SK-N-SH (cell line): ENCODE measurements around the gene CTDP1. TPM values are rescaled to one million over a fixed set of nuclear protein-coding genes. Genes with fewer than 3 reads are reported as not detected.

ENCODE experiments used
- CTCF ChIA-PET: fragments of 300-600, 350-600 bp; formaldehyde crosslinking; extraction: SDS; loops from one replicate; lab custom pipeline; 2021; lab: Yijun Ruan, JAX
- POLR2A ChIA-PET: fragments of 350-600 bp; sonication (Branson Sonifier 250); formaldehyde crosslinking; extraction: SDS; loops from one replicate; lab custom pipeline; 2020; ENCODE audit warnings: antibody characterized with exemption, inconsistent platforms; lab: Yijun Ruan, JAX
- DNase-seq: peaks from one replicate; pipeline ENCODE4 v3.0.0; 2012
- H2AFZ ChIP-seq: fragments of 200-600 bp; sonication (generic); 2 replicates; pipeline ENCODE4 v1.8.1; 2016; ENCODE audit warnings: antibody characterized with exemption, mild to moderate bottlenecking, low read depth
- H3F3A ChIP-seq: fragments of 200-600 bp; sonication (generic); replicated peaks from 2 replicates; pipeline ENCODE3; 2016; ENCODE audit warnings: antibody characterized with exemption, mild to moderate bottlenecking; ENCODE audit not compliant: insufficient read depth
- H3K27ac ChIP-seq, 2 experiments: fragments of 200-500 bp in 1 of 2; fragments of 200-600 bp in 1 of 2; sonication (Bioruptor generic) in 1 of 2; sonication (generic), shearing (Covaris generic) in 1 of 2; 2 replicates each; pipeline versions ENCODE4 v1.5.1 to v1.6.1; 2014 to 2016; ENCODE audit warnings: low read depth in 2 of 2, inconsistent platforms in 1 of 2, low read length in 1 of 2, mild to moderate bottlenecking in 1 of 2, mixed read lengths in 1 of 2
- H3K27me3 ChIP-seq: fragments of 200-600 bp; sonication (generic), shearing (Covaris generic); 2 replicates; pipeline ENCODE4 v1.6.1; 2016; ENCODE audit warnings: mixed run types; ENCODE audit not compliant: insufficient read depth
- H3K36me3 ChIP-seq, 2 experiments: fragments of 200-500 bp in 1 of 2; fragments of 200-600 bp in 1 of 2; sonication (Bioruptor generic) in 1 of 2; sonication (generic) in 1 of 2; replicated peaks in 1 of 2; 2 replicates each; pipeline versions ENCODE3 to v1.5.1; 2014 to 2016; ENCODE audit warnings: low read length in 1 of 2, mild to moderate bottlenecking in 1 of 2; ENCODE audit not compliant: insufficient read depth in 2 of 2, control insufficient read depth in 1 of 2
- H3K4me1 ChIP-seq, 2 experiments: fragments of 200-500 bp in 1 of 2; fragments of 200-600 bp in 1 of 2; sonication (Bioruptor generic) in 1 of 2; sonication (generic), shearing (Covaris generic) in 1 of 2; 2 replicates each; pipeline versions ENCODE4 v1.5.1 to v1.6.1; 2014 to 2016; ENCODE audit warnings: low read depth in 1 of 2, low read length in 1 of 2, mixed run types in 1 of 2; ENCODE audit not compliant: insufficient read depth in 2 of 2, control insufficient read depth in 1 of 2
- H3K4me2 ChIP-seq: fragments of 200-600 bp; sonication (generic), shearing (Covaris generic); 2 replicates; pipeline ENCODE4 v1.6.1; 2017; ENCODE audit warnings: mixed run types
- H3K4me3 ChIP-seq, 2 experiments: fragments of 200-500 bp in 1 of 2; fragments of 200-600 bp in 1 of 2; sonication (Bioruptor generic) in 1 of 2; sonication (generic), shearing (Covaris generic) in 1 of 2; 2 replicates each; pipeline versions ENCODE4 v1.5.1 to v1.8.1; 2014 to 2016; ENCODE audit warnings: low read depth in 2 of 2, inconsistent platforms in 1 of 2, low read length in 1 of 2, mild to moderate bottlenecking in 1 of 2, mixed read lengths in 1 of 2, moderate library complexity in 1 of 2
- H3K79me2 ChIP-seq: fragments of 200-600 bp; sonication (generic); 2 replicates; pipeline ENCODE4 v1.8.1; 2017; ENCODE audit warnings: mild to moderate bottlenecking; ENCODE audit not compliant: insufficient read depth
- H3K9ac ChIP-seq: fragments of 200-600 bp; sonication (generic); 2 replicates; pipeline ENCODE4 v1.6.1; 2017; ENCODE audit warnings: mixed run types
- H3K9me2 ChIP-seq: fragments of 200-600 bp; sonication (generic); 2 replicates; pipeline ENCODE4 v1.6.1; 2017; ENCODE audit warnings: mixed run types
- H3K9me3 ChIP-seq: fragments of 200-600 bp; sonication (generic); 2 replicates; pipeline ENCODE4 v1.6.1; 2017; ENCODE audit warnings: mixed run types, mild to moderate bottlenecking, moderate library complexity
- H4K20me1 ChIP-seq: fragments of 200-600 bp; sonication (generic); 2 replicates; pipeline ENCODE4 v1.6.1; 2017; ENCODE audit warnings: mild to moderate bottlenecking, mixed run types; ENCODE audit not compliant: insufficient read depth
- FOSL2 ChIP-seq: IDR thresholded peaks from 2 replicates; pipeline ENCODE4 v1.4.0; 2012; ENCODE audit warnings: low read depth, mild to moderate bottlenecking, moderate library complexity, borderline replicate concordance
- FOXJ3 ChIP-seq: sonication (generic); formaldehyde crosslinking; IDR thresholded peaks from 2 replicates; pipeline ENCODE4 v1.5.1; 2020; ENCODE audit warnings: mild to moderate bottlenecking, missing genetic modification reagents
- GABPA ChIP-seq: IDR thresholded peaks from 2 replicates; pipeline ENCODE4 v1.4.0; 2012; ENCODE audit warnings: low read depth, mild to moderate bottlenecking
- GATA2 ChIP-seq: sonication (generic); formaldehyde crosslinking; IDR thresholded peaks from 2 replicates; pipeline ENCODE4 v1.5.0; 2020; ENCODE audit warnings: mild to moderate bottlenecking, missing genetic modification reagents
- IRF3 ChIP-seq: fragments of 150-350 bp; IDR thresholded peaks from 2 replicates; pipeline ENCODE4 v1.6.1; 2016; ENCODE audit warnings: mild to moderate bottlenecking, low read depth, low read length
- MEF2A ChIP-seq: IDR thresholded peaks from 2 replicates; pipeline ENCODE4 v1.4.0; 2012; ENCODE audit warnings: low read depth, borderline replicate concordance
- MXI1 ChIP-seq: IDR thresholded peaks from 2 replicates; pipeline ENCODE4 v1.6.1; 2012; ENCODE audit warnings: mild to moderate bottlenecking, low read depth, low read length, improper control_type of control experiment
- NFIC ChIP-seq: IDR thresholded peaks from 2 replicates; pipeline ENCODE4 v1.4.0; 2012; ENCODE audit warnings: borderline replicate concordance
- NRF1 ChIP-seq: IDR thresholded peaks from 2 replicates; pipeline ENCODE4 v1.6.1; 2012; ENCODE audit warnings: low read depth, mild to moderate bottlenecking, low read length
- POLR2AphosphoS5 ChIP-seq: IDR thresholded peaks from 2 replicates; pipeline ENCODE4 v1.6.1; 2012; ENCODE audit warnings: low read depth, low read length
- RXRA ChIP-seq: IDR thresholded peaks from 2 replicates; pipeline ENCODE4 v1.4.0; 2012; ENCODE audit warnings: low read depth, mild to moderate bottlenecking, borderline replicate concordance
- SIN3A ChIP-seq: IDR thresholded peaks from 2 replicates; pipeline ENCODE4 v1.6.1; 2012; ENCODE audit warnings: low read depth, mild to moderate bottlenecking, low read length, moderate library complexity, borderline replicate concordance
- SMC3 ChIP-seq: IDR thresholded peaks from 2 replicates; pipeline ENCODE4 v1.6.1; 2012; ENCODE audit warnings: low read depth, low read length, improper control_type of control experiment
- TAF1 ChIP-seq: IDR thresholded peaks from 2 replicates; pipeline ENCODE4 v1.6.1; 2012; ENCODE audit warnings: low read depth, mild to moderate bottlenecking, low read length, moderate library complexity, borderline replicate concordance
- TCF12 ChIP-seq: IDR thresholded peaks from 2 replicates; pipeline ENCODE4 v1.4.0; 2012
- USF1 ChIP-seq: IDR thresholded peaks from 2 replicates; pipeline ENCODE4 v1.4.0; 2012; ENCODE audit warnings: low read depth, borderline replicate concordance
- YY1 ChIP-seq: IDR thresholded peaks from 2 replicates; pipeline ENCODE4 v1.4.0; 2012; ENCODE audit warnings: low read depth, mild to moderate bottlenecking
- WGBS: methylation state at CpG from one replicate; pipeline ENCODE4 v1.1.6; 2017; ENCODE audit warnings: low lambda C conversion rate; 5-methylcytosine and 5-hydroxymethylcytosine counted together
- polyA plus RNA-seq, 3 experiments: library from polyadenylated mRNA; depleted of rRNA; stranded (reverse); fragments of >200 nt; gene quantifications; 2 replicates each; pipeline ENCODE4 v1.2.3, GENCODE V29; 2012
- TF ChIP-seq, protein P1 (sequence below): fragments of 200-600 bp; sonication (generic); IDR thresholded peaks from 2 replicates; pipeline ENCODE4 v1.6.1; 2017; ENCODE audit warnings: antibody characterized with exemption, mild to moderate bottlenecking, moderate library complexity
- TF ChIP-seq, protein P2 (sequence below): IDR thresholded peaks from 2 replicates; pipeline ENCODE4 v1.4.0; 2012; ENCODE audit warnings: low read depth, borderline replicate concordance
- TF ChIP-seq, protein P3 (sequence below): fragments of 150-350 bp; IDR thresholded peaks from 2 replicates; pipeline ENCODE4 v1.6.1; 2017; ENCODE audit warnings: antibody characterized with exemption, low read length, low read depth, borderline replicate concordance

CTDP1 gene
- polyA plus RNA-seq, 1 of the 3 experiments (the other 2 are of a cell fraction) = 15.6 TPM

DNA sequence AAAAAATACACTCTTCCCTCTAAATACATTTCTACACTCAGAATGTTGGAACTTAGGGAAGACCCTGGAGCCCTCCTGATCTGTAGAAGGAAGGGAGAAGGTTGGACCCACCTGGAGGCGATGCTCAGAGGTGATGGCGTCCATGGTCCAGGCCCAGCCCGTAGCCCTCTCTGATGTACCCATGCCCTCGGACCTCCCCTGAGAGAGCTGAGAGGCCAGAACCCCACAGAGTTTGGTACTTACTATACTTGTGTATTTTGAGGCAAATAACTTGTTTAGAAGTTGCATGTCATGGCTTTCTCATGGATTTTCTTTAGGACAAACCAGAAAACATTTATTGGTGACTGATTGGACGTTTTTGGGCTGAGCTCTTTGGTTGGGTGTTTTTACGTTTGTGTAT lies 10.5 kb downstream of the CTDP1 start:
- Histone ChIP-seq H2AFZ (no peak overlapping the region), H3K9me3 (no peaks in the 10 kb centered on the region), H3F3A (no peaks in the 10 kb centered on the region), H3K4me1 (no peaks in the 10 kb centered on the region), H3K27me3 (no peaks in the 10 kb centered on the region), H3K27ac (no peak overlapping the region), H3K9ac (no peak overlapping the region), H3K79me2 (peaks cover 64% of the 10 kb centered on the region), H3K9me2 (no peaks in the 10 kb centered on the region), H4K20me1 (peaks cover 74% of the 10 kb centered on the region), H3K36me3 (no peaks in the 10 kb centered on the region), H3K4me2 (no peak overlapping the region), H3K4me3 (no peak overlapping the region)
- peak; percentile 3 for DNase-seq
- WGBS = 80% methylated on average over 5 of the region's 6 CpGs
- ChIA-PET CTCF (no interaction called here), POLR2A (no interaction called here)
- no peak for TF ChIP-seq YY1

DNA sequence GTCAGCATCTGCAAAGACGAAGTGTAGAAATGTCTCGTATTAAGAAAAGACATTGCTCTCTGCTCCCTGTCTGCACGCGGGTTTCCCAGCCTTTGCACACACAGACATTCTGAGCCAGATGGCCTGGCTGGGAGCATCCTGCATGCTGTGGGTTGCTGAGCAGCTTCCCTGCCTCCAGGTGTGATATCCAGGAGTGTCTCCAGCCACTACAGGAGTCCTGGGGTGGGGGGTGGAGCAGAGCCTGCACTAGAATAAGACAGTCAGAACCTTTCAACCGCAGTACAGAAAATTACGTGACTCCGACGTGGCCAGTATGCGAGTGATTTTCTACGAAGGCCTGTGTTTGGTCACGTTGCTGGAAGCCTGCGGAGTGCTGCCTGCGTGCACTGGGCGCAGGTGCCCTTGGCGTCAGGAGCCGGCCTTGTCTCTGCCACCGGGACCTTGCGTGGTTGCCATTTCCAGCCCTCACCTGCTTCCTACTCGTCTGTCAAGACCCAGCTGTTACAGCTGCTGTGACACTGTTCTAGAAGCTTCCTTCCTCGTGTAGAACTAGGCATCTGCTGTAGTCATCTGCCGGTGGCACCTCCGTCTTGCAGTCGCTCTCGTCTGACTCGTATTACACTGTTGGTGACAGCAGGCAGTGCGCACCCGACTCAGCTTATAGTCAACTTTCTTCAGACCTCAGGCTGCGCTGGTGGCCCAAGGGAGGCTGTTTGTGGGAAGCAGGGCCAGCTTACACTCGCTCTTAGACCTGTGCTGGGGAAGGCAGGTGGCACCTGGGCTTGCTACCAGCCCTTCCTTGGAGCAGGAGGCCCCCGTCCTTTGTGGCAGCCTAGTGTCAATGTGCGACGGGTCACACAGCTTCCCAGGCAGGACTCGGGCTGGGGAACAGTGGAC lies 11.2 kb downstream of the CTDP1 start:
- Histone ChIP-seq H3F3A (no peaks in the 10 kb centered on the region), H3K79me2 (peaks cover 58% of the 10 kb centered on the region), H3K4me3 (no peak overlapping the region), H3K4me1 (no peaks in the 10 kb centered on the region), H3K27ac (no peak overlapping the region), H2AFZ (no peak overlapping the region), H3K27me3 (no peaks in the 10 kb centered on the region), H3K9me2 (no peaks in the 10 kb centered on the region), H3K36me3 (peaks cover 0 to 4% of the 10 kb centered on the region in 2 experiments), H3K9me3 (no peaks in the 10 kb centered on the region), H3K9ac (no peak overlapping the region), H4K20me1 (peaks cover 69% of the 10 kb centered on the region), H3K4me2 (no peak overlapping the region)
- DNase-seq = peak; percentile 18
- 86% methylated on average over 15 of the region's 33 CpGs for WGBS
- POLR2A ChIA-PET = no interaction called here
- CTCF ChIA-PET = no interaction called here
- TF ChIP-seq NFIC (no peak), GABPA (no peak), SMC3 (no peak), TAF1 (no peak), FOSL2 (no peak), SIN3A (no peak), TCF12 (no peak), GATA2 (no peak), MEF2A (no peak), IRF3 (no peak), FOXJ3 (CRISPR knock-in tag) (no peak), USF1 (no peak), RXRA (no peak), MXI1 (no peak), NRF1 (no peak), POLR2AphosphoS5 (no peak)
- TF ChIP-seq, protein P1, sequence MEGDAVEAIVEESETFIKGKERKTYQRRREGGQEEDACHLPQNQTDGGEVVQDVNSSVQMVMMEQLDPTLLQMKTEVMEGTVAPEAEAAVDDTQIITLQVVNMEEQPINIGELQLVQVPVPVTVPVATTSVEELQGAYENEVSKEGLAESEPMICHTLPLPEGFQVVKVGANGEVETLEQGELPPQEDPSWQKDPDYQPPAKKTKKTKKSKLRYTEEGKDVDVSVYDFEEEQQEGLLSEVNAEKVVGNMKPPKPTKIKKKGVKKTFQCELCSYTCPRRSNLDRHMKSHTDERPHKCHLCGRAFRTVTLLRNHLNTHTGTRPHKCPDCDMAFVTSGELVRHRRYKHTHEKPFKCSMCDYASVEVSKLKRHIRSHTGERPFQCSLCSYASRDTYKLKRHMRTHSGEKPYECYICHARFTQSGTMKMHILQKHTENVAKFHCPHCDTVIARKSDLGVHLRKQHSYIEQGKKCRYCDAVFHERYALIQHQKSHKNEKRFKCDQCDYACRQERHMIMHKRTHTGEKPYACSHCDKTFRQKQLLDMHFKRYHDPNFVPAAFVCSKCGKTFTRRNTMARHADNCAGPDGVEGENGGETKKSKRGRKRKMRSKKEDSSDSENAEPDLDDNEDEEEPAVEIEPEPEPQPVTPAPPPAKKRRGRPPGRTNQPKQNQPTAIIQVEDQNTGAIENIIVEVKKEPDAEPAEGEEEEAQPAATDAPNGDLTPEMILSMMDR = no peak
- TF ChIP-seq, protein P2, sequence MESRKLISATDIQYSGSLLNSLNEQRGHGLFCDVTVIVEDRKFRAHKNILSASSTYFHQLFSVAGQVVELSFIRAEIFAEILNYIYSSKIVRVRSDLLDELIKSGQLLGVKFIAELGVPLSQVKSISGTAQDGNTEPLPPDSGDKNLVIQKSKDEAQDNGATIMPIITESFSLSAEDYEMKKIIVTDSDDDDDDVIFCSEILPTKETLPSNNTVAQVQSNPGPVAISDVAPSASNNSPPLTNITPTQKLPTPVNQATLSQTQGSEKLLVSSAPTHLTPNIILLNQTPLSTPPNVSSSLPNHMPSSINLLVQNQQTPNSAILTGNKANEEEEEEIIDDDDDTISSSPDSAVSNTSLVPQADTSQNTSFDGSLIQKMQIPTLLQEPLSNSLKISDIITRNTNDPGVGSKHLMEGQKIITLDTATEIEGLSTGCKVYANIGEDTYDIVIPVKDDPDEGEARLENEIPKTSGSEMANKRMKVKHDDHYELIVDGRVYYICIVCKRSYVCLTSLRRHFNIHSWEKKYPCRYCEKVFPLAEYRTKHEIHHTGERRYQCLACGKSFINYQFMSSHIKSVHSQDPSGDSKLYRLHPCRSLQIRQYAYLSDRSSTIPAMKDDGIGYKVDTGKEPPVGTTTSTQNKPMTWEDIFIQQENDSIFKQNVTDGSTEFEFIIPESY = no peak
- TF ChIP-seq, protein P3, sequence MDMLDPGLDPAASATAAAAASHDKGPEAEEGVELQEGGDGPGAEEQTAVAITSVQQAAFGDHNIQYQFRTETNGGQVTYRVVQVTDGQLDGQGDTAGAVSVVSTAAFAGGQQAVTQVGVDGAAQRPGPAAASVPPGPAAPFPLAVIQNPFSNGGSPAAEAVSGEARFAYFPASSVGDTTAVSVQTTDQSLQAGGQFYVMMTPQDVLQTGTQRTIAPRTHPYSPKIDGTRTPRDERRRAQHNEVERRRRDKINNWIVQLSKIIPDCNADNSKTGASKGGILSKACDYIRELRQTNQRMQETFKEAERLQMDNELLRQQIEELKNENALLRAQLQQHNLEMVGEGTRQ = no peak
